GM13977 (cell line): ENCODE data around the gene CDC23.
"Not testable (repeated sequence)": the region's sequence is repeated elsewhere in the genome, so short reads cannot be mapped to it uniquely, and the experiment has no call there.

Experiments
- DNase-seq: peaks from one replicate; pipeline ENCODE4 v3.0.0; 2012; ENCODE audit warnings: low spot score
- CTCF ChIP-seq: IDR thresholded peaks from 2 replicates; pipeline ENCODE4 v1.5.1; 2012; ENCODE audit warnings: mild to moderate bottlenecking, control low read depth; ENCODE audit not compliant: insufficient read depth; ENCODE audit errors: extremely low read depth, missing control alignments
- in situ Hi-C: fragments of 300-500 bp; cut with MboI; formaldehyde crosslinking; loops from one replicate; pipeline ENCODE4 v1.12.0; 2022; ENCODE audit warnings: low sequenced_read_pairs, low pct_unique_long_range_greater_than_20kb, mixed read lengths, inconsistent platforms; ENCODE audit not compliant: unreplicated experiment

Gene CDC23

GRCh38 chr5:138213161-138214029 is at the start of gene CDC23:
CDC23 (minus strand) TSS chr5:138213323; CDS start chr5:138213312, 11 bp downstream.
- DNase-seq: peak; percentile 98
- in situ Hi-C loops: no loop called here
- TF ChIP-seq CTCF: no peak

- DNase-seq: no peak
- in situ Hi-C loops: no loop called here
- no peak for TF ChIP-seq CTCF
These were observed 45.7 kb upstream of the CDC23 start for GRCh38 chr5:138258704-138259292.

- no peak for DNase-seq
- TF ChIP-seq CTCF: no peak
- in situ Hi-C loops: no loop called here
These were observed 44.5 kb upstream of the CDC23 start for GRCh38 chr5:138257583-138257982.

GRCh38 chr5:138252944-138253343 is 39.8 kb upstream of the CDC23 start:
- in situ Hi-C loops: no loop called here
- no peak for TF ChIP-seq CTCF
- peak; percentile 53 for DNase-seq

GRCh38 chr5:138247800-138248199 is 34.7 kb upstream of the CDC23 start:
- DNase-seq, in situ Hi-C loops: not testable (repeated sequence)

GRCh38 chr5:138246822-138247221 is 33.7 kb upstream of the CDC23 start:
- in situ Hi-C loops: no loop called here
- DNase-seq: no peak
- no peak for TF ChIP-seq CTCF

GRCh38 chr5:138246334-138246733 is 33.2 kb upstream of the CDC23 start:
- DNase-seq: no peak
- in situ Hi-C loops: no loop called here
- TF ChIP-seq CTCF: no peak
